ENCODE results near the gene RIIAD1. TPM values are rescaled to one million over a fixed set of nuclear protein-coding genes. Genes with fewer than 3 reads are reported as not detected.
A peak's percentile ranks its signal among the peaks of the same experiment; 100 is the strongest.
"Not testable (repeated sequence)": the region's sequence is repeated elsewhere in the genome, so short reads cannot be mapped to it uniquely, and the experiment has no call there.

RIIAD1 gene
- total RNA-seq, 2 experiments from 2014 or later = not detected

DNA sequence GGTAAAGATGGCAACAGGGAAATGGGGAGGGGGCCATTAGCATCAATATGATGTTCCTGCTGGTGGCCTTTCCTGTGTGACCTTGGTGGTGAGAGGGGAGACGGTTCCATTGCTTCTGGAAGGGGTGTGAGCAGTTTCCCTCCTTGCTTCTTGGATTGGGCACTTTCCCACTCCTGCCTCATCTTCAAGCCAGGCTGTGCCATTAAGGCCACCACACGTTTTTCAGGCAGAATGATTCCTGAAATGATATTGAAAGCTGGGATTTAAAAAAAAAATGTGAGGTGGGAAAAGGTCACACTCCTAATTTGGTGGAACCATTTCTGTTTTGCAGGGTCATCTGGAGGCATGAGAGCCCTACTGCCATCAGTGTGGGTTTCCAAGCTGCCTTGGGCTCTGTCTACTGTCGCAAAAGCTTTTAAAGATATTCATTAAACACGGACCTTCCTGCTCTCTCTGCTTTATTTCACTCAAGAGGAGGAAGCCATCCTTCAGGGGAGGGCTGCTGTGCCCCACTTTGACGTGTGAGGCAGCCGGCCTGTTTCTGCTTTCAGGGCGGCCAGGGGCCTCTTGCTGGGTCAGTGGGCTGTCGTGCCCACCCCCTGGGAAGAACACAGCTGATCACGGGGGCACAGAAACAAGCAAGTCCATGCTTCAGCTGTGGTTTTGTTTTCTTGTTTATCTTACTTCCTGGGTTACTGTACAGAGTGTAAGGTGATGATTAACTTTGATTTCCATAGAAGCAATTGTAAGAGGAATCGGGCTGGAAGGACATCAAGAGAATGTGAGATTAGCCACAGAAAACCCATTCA lies 8.0 kb downstream of the RIIAD1 start:
- CTCF ChIA-PET = interaction anchor here (1.1 to 1.5 kb wide), 4 partner anchors 9 to 285 kb away, joined by 3 to 4 read pairs (median 3); no protein-coding TSS in a partner anchor
- no peak overlapping the region for H3K4me3 Mint-ChIP-seq
- H3K27me3 Mint-ChIP-seq = peaks cover 46% of the 10 kb centered on the region
- H3K9me3 Mint-ChIP-seq (ENCODE audit: low read depth) = no peaks in the 10 kb centered on the region
- H3K36me3 Mint-ChIP-seq = no peaks in the 10 kb centered on the region
- H3K4me1 Mint-ChIP-seq = no peaks in the 10 kb centered on the region
- ATAC-seq (no peak), DNase-seq (no peak)
- no peak overlapping the region for H3K27ac Mint-ChIP-seq

- Mint-ChIP-seq H3K4me1 (no peaks in the 10 kb centered on the region), H3K27ac (no peak overlapping the region), H3K9me3 (ENCODE audit: low read depth) (no peaks in the 10 kb centered on the region), H3K27me3 (peaks cover 43% of the 10 kb centered on the region), H3K36me3 (no peaks in the 10 kb centered on the region), H3K4me3 (no peak overlapping the region)
- ATAC-seq (no peak), DNase-seq (peak; percentile 7)
- CTCF ChIA-PET = interaction anchor here (1.2 kb wide), 2 partner anchors 9 to 136 kb away, joined by 3 read pairs; no protein-coding TSS in a partner anchor
Measured at GRCh38 chr1:151729966-151730291, 8.6 kb downstream of the RIIAD1 start.

GRCh38 chr1:151733126-151733525 lies 11.8 kb downstream of the RIIAD1 start:
- no peak overlapping the region for H3K4me3 Mint-ChIP-seq
- H3K4me1 Mint-ChIP-seq = no peaks in the 10 kb centered on the region
- H3K36me3 Mint-ChIP-seq = no peaks in the 10 kb centered on the region
- H3K27me3 Mint-ChIP-seq = peaks cover 25% of the 10 kb centered on the region
- ATAC-seq (no peak), DNase-seq (no peak)
- CTCF ChIA-PET = interaction anchor here (0.6 to 1.2 kb wide), 2 partner anchors 104 to 259 kb away, joined by 3 to 4 read pairs; no protein-coding TSS in a partner anchor
- no peak overlapping the region for H3K27ac Mint-ChIP-seq
- H3K9me3 Mint-ChIP-seq (ENCODE audit: low read depth) = peaks cover 3% of the 10 kb centered on the region

- DNase-seq; H3K27ac Mint-ChIP-seq; H3K4me1 Mint-ChIP-seq; ATAC-seq; H3K9me3 Mint-ChIP-seq (ENCODE audit: low read depth); H3K4me3 Mint-ChIP-seq; H3K36me3 Mint-ChIP-seq: not testable (repeated sequence)
- H3K27me3 Mint-ChIP-seq = peaks cover 20% of the 10 kb centered on the region
- CTCF ChIA-PET = interaction anchor here (0.9 to 2.1 kb wide), 14 partner anchors 12 to 297 kb away, joined by 3 to 7 read pairs (median 4); partner anchors contain the start of gene TUFT1
Measured at GRCh38 chr1:151733995-151734394, 12.7 kb downstream of the RIIAD1 start.

DNA sequence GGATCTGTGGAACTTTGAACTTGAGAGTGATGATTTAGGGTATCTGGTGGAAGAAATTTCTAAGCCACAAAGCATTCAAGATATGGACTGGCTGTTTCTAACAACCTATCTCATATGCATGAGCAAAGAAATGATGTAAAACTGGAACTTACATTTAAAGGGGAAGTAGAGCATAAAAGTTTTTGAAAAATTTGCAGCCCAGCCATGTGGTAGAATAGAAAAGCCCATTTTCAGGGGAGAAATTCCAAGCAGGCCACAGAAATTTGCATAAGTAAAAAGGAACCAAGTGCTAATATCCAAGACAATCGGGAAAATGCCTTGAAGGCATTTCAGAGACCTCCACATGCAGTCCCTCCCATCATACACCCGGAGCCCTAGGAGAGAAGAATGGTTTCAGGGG lies 15.7 kb downstream of the RIIAD1 start:
- no peak overlapping the region for H3K4me3 Mint-ChIP-seq
- peaks cover 5% of the 10 kb centered on the region for H3K27me3 Mint-ChIP-seq
- peaks cover 3% of the 10 kb centered on the region for H3K9me3 Mint-ChIP-seq (ENCODE audit: low read depth)
- DNase-seq (no peak), ATAC-seq (no peak)
- no peak overlapping the region for H3K27ac Mint-ChIP-seq
- CTCF ChIA-PET = interaction anchor here (1.1 kb wide), 1 partner anchor 143 kb away, joined by 3 read pairs; no protein-coding TSS in a partner anchor
- H3K4me1 Mint-ChIP-seq = peaks cover 7% of the 10 kb centered on the region
- H3K36me3 Mint-ChIP-seq = no peaks in the 10 kb centered on the region

DNA sequence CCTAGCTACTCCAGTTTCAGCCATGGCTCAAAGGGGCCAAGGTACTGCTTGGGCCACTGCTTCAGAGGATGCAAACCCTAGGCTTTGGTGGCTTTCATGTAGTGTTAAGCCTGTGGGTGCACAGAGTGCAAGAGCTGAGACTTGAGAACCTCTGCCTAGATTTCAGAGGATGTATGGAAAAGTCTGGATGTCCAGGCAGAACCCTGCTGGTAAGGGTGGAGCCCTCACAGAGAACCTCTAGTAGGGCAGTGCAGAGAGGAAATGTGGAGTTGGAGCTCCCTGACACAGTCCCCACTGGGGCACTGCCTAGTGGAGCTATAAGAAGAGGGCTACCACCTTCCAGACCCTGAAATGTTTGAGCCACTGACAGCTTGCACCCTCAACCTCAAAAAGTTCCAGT lies 16.2 kb downstream of the RIIAD1 start:
- DNase-seq = no peak
- Mint-ChIP-seq H3K36me3 (no peaks in the 10 kb centered on the region), H3K9me3 (ENCODE audit: low read depth) (peaks cover 3% of the 10 kb centered on the region), H3K4me3 (no peak overlapping the region), H3K4me1 (peaks cover 7% of the 10 kb centered on the region), H3K27me3 (peaks cover 3% of the 10 kb centered on the region), H3K27ac (no peak overlapping the region)
- CTCF ChIA-PET = interaction anchor here (1.1 kb wide), 1 partner anchor 143 kb away, joined by 3 read pairs; no protein-coding TSS in a partner anchor
- ATAC-seq = no peak

- Mint-ChIP-seq H3K27me3 (peaks cover 15% of the 10 kb centered on the region), H3K36me3 (no peaks in the 10 kb centered on the region), H3K27ac (no peak overlapping the region), H3K4me3 (no peak overlapping the region), H3K9me3 (ENCODE audit: low read depth) (peaks cover 3% of the 10 kb centered on the region), H3K4me1 (peaks cover 7% of the 10 kb centered on the region)
- ATAC-seq (no peak), DNase-seq (no peak)
- CTCF ChIA-PET = interaction anchor here (1.9 kb wide), 1 partner anchor 146 kb away, joined by 5 read pairs; no protein-coding TSS in a partner anchor
Measured at GRCh38 chr1:151739590-151740355, 18.5 kb downstream of the RIIAD1 start.

DNA sequence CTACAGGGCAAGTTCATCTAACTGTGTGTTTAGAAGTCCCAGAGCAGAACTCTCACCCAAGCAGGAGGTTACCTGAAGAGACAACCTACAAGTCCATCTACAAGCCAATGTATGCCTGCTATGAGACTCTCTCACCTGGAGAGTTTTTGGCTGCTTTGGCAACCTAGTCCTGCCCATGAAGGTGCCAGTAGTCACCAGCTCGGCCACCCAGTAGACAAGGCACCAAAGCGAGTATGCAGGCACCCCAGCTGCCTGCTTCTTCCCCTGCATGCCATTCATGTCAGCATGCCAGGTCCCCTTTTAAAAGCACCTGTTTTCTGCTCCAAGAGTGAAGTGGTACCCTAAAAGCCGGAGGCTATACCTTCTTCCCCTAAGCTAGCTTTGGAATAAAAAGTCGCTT lies 20.2 kb downstream of the RIIAD1 start:
- H3K4me3 Mint-ChIP-seq = no peak overlapping the region
- no peak for ATAC-seq
- DNase-seq = no peak
- no peak overlapping the region for H3K27ac Mint-ChIP-seq
- peaks cover 23% of the 10 kb centered on the region for H3K27me3 Mint-ChIP-seq
- CTCF ChIA-PET = no interaction called here
- peaks cover 2% of the 10 kb centered on the region for H3K9me3 Mint-ChIP-seq (ENCODE audit: low read depth)
- peaks cover 7% of the 10 kb centered on the region for H3K4me1 Mint-ChIP-seq
- H3K36me3 Mint-ChIP-seq = no peaks in the 10 kb centered on the region

DNA sequence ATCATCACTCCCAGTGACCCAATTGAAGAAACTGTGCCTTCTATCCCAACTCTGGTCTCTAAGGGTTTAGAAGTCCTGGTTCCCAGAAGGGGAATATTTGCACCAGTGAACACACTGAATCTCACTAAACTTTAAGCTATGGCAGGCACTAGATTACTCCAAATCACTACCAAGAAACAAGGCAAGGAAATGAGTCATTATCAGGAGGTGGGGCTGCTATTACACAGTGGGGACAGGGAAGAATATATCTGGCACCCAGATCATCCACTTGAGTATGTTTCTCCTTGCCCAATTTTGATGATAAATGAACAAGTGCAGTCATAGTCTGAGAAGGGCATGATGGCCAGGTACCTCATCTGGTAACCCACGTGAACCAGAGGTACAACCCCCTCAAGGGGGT lies 35.0 kb downstream of the RIIAD1 start:
- H3K4me1 Mint-ChIP-seq = peaks cover 20% of the 10 kb centered on the region
- H3K9me3 Mint-ChIP-seq (ENCODE audit: low read depth) = no peaks in the 10 kb centered on the region
- ATAC-seq = peak; percentile 49
- peaks cover 21% of the 10 kb centered on the region for H3K36me3 Mint-ChIP-seq
- DNase-seq = no peak
- peaks cover 4% of the 10 kb centered on the region for H3K27me3 Mint-ChIP-seq
- no peak overlapping the region for H3K4me3 Mint-ChIP-seq
- peak overlapping the region; percentile 28 for H3K27ac Mint-ChIP-seq
- CTCF ChIA-PET = interaction anchor here (0.8 kb wide), 1 partner anchor 33 kb away, joined by 3 read pairs; no protein-coding TSS in a partner anchor

DNA sequence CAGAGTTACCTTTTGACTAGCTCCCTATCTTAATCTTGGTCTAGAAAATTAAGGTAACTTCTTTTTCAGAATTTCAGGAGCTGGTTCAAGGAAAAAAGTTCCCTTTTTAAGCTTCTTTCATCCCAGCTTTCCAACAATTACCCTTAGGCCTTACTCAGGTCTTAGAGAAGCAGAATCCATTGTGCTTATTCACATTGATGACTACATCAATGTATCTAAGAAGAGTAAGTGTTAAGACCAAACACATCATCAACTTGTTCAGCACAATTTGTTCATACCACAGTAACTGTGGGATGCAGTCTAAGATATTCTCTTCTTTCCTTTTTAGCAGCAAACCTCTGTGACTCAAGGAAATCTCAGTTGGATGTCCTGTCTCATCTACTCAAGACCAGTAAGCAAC lies 37.9 kb downstream of the RIIAD1 start:
- DNase-seq (no peak), ATAC-seq (no peak)
- Mint-ChIP-seq H3K9me3 (ENCODE audit: low read depth) (no peaks in the 10 kb centered on the region), H3K4me1 (peaks cover 39% of the 10 kb centered on the region), H3K36me3 (peaks cover 28% of the 10 kb centered on the region), H3K27ac (no peak overlapping the region), H3K27me3 (no peaks in the 10 kb centered on the region), H3K4me3 (no peak overlapping the region)
- CTCF ChIA-PET = interaction anchor here (1.2 to 1.3 kb wide), 2 partner anchors 24 to 61 kb away, joined by 3 to 5 read pairs; no protein-coding TSS in a partner anchor

GRCh38 chr1:151760597-151761385 lies 39.5 kb downstream of the RIIAD1 start:
- Mint-ChIP-seq H3K27me3 (no peaks in the 10 kb centered on the region), H3K9me3 (ENCODE audit: low read depth) (no peaks in the 10 kb centered on the region), H3K27ac (peak overlapping the region; percentile 34), H3K4me3 (no peak overlapping the region), H3K4me1 (peaks cover 42% of the 10 kb centered on the region), H3K36me3 (peaks cover 28% of the 10 kb centered on the region)
- CTCF ChIA-PET = no interaction called here
- DNase-seq (no peak), ATAC-seq (no peak)

- H3K27me3 Mint-ChIP-seq = no peaks in the 10 kb centered on the region
- H3K9me3 Mint-ChIP-seq (ENCODE audit: low read depth) = no peaks in the 10 kb centered on the region
- ATAC-seq = peak; percentile 99
- H3K36me3 Mint-ChIP-seq = peaks cover 26% of the 10 kb centered on the region
- peak within 1 kb of the TSS; percentile 98 for H3K27ac Mint-ChIP-seq
- peak within 1 kb of the TSS; percentile 93 for H3K4me3 Mint-ChIP-seq
- peak; percentile 91 for DNase-seq
- CTCF ChIA-PET = interaction anchor here (0.8 to 1.9 kb wide), 10 partner anchors 15 to 228 kb away, joined by 3 to 7 read pairs (median 4); partner anchors contain the start of gene C2CD4D
- H3K4me1 Mint-ChIP-seq = peaks cover 33% of the 10 kb centered on the region
Measured at GRCh38 chr1:151762941-151763921, 41.9 kb downstream of the RIIAD1 start, which contains the start of gene MRPL9. MRPL9 (minus strand) TSS chr1:151763496; CDS start chr1:151763479, 17 bp downstream.
